GM18873 (cell line): ENCODE data around the gene EXOC5.

Source experiments
- ATAC-seq: cut with Tn5 transposase; IDR thresholded peaks from one replicate; pipeline ENCODE4 v1.9.1; 2021; ENCODE audit warnings: mild to moderate bottlenecking, moderate library complexity, moderate number of reproducible peaks; ENCODE audit not compliant: unreplicated experiment, low FRiP score

Gene EXOC5

DNA sequence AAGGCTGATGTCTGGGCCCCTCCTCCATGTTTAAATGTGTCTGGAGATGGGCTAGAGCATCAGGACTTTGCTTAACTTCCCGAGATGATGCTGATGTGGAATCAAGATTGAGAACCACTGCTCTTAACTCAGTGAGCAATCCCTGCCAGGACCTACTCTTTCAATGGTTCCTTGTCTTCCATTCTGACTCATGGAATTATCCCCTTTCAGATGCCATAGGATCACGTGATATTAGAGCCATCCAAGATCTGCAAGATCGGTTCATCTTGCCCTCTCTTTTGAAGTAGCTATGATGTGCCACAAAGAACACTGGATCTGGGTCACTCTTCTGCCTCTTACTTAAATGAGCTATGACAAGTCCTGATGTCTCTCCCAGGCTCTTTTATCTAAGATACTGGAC is 96.8 kb downstream of the EXOC5 start:
- no peak for ATAC-seq

DNA sequence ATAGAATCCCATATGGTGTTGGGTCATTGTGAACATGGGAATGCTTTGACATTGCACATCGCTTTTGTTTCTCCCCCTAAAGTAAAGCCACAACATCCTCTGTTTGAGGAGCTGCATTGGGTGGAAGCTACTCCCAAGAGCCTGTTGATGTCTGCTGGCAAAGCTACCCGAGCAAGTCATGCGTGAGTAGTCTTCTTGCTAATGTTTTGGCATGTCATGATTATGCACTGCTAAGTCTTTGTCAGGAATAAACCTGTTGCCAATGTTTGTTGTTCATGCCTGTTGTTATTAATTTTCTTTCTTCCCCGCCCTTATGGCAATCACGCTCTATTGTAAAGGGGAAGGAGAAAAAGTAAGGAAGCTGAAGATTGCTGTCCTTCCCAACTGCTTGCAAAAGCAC is 97.3 kb downstream of the EXOC5 start:
- ATAC-seq, result no peak

DNA sequence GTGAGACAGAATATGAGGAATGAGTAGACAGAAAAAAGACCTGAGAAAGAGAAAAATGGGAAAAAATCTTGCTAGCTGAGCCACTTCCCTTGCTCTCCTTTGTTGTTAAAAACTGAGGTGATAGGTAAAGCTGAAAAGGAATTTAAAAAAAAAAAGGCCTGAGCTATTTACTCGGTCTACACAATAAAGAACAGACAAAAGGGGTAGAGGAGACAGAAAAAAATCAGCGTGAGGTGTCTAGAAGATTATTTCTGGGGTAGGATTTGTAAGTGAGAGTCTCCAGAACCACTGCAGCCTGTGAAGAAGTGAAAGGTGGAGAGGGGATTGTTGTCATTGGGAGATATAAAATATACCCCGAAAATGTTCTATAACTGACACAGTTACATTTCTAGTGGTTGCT is 98.8 kb downstream of the EXOC5 start:
- no peak for ATAC-seq

DNA sequence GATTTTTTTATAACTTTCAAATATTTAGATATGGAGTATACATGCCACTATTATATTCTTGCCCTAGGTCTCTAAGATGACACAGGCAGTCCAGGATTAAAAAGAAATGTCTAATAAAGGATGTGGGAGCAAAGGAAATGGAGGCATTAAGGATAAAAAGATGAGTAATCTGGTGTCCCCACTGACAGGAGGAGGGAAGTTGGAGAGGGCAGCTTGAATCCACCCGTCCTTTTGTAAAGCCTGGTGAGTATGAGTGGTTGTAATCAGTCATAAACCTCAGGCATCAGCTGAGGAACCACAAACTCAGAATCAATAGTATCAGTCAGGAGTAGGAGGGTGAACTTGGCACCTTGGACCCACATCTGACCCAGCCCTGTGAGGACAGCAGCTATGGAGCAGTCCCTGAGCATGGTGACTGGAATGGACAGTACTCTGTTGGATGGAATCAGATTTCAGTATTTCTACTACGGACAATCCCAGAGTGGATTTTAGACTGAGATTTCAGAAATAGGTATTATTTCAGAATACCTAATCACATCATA is 100.5 kb downstream of the EXOC5 start:
- ATAC-seq, result no peak

DNA sequence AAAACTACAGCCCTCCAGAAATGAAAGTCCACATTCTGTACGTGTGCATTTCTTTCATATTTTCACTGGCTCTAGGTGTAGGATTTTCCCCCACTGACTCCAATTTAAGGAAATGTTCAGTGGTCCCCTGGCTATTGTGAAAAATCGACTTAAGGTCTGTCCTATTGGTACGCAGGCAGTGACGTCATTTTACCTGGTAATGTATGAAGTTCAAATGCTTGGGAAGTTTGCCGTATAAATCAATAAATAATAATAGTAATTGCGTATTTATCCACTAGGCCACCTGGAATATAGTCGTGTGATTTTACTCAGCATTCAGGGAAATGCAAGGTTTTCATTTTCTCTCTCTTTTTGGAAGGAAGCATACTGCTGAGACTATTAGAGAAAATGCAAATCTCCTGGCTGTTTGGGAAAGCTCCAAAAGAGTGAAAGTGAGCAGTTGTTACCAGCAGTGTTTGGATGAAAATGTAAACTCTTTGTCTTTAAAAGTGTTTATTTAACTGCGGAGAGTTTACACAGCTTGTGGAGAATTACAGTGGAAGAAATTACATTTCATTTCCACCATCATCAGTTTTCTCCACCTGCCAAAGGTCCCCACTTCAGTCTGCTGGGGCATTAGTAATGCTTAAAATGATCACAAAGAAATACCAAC is 107.0 kb downstream of the EXOC5 start:
- ATAC-seq, result no peak

DNA sequence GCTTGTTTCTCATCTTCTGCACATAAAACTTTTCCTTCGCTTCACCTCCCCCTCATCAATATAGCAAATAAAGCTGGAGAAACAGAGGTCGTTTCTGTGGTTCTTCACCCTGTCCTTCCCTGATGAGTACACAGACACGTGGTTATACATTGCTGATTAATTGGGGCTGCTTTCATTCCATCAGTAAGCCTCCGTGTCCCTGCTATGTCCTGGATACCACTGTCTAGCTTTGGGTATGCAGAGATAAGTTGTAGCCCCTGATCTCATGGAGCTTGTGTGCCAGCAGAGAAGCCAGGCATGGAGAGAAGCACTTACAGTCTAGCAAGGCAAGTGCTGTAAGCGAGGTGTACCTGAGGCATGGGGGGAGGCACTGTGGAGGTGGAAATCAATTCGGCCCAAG is 108.4 kb downstream of the EXOC5 start:
- no peak for ATAC-seq

DNA sequence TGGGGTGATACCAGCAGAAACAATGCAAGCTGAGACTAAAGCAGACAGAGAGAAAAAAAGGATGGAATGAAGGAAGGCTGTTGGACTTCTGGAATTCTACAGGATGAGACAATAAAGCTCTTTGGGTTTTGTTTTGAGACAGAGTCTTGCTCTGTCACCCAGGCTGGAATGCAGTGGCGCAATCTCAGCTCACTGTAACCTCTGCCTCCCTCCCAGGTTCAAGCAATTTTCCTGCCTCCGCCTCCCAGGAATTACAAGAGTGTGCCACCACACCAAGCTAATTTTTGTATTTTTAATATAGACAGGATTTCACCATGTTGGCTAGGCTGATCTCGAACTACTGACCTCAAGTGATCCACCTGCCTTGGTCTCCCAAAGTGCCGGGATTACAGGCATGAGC is 115.4 kb downstream of the EXOC5 start:
- no peak for ATAC-seq
